HG03135 (cell line): ENCODE measurements around the gene DUSP9.
"Not testable (repeated sequence)": the region's sequence is repeated elsewhere in the genome, so short reads cannot be mapped to it uniquely, and the experiment has no call there.

Source experiments
- ATAC-seq: cut with Tn5 transposase; IDR thresholded peaks from one replicate; pipeline ENCODE4 v1.9.1; 2021; ENCODE audit warnings: mild to moderate bottlenecking, moderate library complexity; ENCODE audit not compliant: unreplicated experiment

Gene DUSP9

DNA sequence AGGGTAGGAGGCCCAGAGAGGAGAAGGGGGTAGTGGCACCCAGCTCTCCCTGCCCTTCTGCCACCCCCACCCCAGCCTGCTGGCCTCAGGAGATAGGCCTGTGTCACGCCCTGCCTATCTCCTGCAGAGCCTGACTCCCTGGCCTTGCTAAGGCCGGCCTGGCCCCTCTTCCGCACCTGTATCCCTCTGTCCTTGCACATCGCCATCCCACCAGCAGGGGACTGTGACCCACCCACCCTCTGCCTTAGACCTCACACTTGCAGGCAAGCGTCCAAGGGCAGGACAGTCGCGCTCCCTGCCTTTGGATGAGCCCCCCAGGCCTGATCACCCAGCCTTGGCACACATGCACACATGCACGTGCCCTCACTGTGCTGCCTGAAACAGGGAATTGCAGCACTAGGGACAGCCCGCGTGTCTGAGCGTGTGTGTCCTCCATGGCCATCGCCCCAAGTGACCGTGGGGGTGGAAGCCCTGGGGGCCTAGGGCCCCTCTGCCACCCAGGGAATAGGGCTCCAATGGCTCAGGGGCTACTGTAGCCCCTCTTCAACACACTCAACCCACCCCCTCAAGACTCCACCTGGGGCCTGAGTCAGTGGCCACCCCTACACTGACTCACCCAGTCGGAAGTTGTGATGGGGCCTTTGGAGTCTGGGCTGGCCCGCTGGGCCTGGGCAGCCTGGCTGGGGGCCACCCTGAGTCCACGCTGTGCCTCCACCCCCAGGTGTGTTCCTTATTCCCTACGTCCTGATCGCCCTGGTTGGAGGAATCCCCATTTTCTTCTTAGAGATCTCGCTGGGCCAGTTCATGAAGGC is 42.9 kb downstream of the DUSP9 start:
- ATAC-seq: no peak

DNA sequence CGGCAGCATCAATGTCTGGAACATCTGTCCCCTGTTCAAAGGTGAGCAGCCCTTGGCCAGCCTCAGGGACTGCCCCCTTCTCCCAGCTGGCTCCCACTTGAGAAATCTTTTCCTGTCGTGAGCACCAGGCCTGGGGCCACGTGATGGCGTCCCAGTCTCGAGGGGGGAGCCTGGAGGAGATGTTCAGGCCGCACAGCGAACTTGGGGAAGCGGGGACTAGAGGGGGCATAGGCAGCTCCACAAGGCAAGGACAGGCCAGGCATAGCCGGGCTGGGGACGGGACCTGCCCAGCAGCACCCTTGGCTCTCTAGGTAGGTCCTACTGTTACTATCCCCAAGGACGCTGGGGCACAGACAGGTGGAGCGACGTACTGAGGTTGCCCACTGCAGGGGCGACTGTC is 43.5 kb downstream of the DUSP9 start:
- ATAC-seq: no peak

DNA sequence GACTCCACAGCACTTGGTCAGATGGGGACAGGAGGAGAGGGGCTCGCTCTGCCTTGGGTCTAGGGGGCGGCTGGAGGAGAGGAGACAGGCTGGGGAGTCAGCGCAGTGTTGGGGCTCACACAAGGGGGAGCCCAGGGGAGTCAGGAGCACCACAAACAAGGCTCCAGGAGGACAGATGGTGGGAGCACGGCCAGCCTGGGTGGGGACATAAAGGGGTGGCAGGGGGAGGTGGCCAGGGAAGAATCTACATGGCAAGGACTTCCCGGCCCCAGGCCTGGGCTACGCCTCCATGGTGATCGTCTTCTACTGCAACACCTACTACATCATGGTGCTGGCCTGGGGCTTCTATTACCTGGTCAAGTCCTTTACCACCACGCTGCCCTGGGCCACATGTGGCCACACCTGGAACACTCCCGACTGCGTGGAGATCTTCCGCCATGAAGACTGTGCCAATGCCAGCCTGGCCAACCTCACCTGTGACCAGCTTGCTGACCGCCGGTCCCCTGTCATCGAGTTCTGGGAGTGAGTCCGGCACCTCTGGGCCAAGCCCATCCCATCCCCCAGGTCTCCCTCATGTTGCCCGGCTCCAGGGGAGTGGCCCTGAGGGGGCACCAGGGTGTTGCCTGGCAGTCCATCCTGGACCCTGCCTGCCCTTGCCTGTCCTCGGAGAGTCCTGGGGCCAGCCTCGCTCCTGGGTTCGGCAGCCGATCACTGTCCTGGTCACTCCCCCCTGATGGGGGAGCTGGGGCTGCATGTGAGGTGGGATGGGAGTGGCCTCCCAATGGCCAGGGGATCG is 44.2 kb downstream of the DUSP9 start:
- ATAC-seq: not testable (repeated sequence)

DNA sequence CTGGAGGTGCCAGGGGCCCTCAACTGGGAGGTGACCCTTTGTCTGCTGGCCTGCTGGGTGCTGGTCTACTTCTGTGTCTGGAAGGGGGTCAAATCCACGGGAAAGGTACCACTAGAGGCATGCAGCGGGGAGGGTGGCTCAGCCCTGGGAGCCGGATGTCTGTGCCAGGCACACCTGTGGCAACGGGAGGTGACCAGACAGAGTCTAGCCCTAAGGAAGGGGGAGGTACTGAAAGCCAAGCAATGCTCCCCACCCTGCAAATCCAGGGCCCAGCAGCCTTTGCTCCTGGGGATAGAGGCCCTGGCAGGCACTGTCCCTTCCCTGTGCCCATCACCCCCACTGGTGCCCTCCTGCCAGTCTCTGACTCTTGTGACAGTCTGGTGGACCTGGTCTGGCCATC is 45.0 kb downstream of the DUSP9 start:
- no peak for ATAC-seq

DNA sequence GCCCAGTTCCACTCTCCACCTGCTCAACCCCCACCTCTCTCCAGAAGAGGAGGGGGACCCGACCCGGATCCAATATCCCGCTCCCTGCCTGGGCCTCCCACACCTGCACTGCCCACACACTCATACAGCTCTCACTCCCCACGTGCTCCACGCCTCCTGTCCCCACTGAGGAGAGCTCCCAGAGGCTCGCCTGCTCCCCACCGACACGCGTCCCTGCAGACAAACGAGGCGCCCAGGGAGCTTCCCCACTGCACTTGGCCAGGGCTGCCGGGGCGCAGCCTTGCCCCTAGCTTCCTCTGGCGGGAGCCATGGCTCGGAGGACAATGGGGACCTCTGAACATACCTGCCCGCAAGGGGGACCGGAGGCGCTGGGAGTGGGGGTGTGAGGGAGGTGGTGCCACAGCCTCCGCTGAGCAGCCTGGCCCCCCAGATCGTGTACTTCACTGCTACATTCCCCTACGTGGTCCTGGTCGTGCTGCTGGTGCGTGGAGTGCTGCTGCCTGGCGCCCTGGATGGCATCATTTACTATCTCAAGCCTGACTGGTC is 45.7 kb downstream of the DUSP9 start:
- ATAC-seq: no peak

DNA sequence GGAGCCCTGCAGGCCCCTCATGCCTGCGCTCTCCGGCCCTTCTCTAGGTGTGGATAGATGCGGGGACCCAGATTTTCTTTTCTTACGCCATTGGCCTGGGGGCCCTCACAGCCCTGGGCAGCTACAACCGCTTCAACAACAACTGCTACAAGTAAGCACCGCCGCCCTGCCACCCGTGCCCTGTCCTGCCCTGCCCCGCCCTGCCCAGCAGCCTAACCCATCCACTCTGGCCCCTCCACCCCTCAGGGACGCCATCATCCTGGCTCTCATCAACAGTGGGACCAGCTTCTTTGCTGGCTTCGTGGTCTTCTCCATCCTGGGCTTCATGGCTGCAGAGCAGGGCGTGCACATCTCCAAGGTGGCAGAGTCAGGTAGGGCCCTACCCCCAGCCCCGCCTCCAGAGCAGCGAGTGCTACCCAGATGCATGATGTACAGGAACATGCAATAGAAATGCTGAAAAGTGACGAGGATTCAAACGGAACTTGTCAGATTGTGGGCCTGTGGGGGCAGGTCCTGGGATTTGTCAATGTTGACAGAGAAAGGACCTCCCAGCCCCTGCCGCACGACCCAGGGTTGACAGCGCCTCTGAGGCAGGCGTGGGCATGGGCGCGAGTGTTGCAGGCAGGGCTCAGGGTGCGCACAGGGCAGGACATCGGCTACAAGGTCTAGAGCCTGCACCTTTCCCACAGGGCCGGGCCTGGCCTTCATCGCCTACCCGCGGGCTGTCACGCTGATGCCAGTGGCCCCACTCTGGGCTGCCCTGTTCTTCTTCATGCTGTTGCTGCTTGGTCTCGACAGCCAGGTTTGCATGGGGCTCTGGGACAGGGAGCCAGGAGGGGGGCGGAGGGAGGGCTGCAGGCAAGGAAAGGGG is 46.4 kb downstream of the DUSP9 start:
- no peak for ATAC-seq

DNA sequence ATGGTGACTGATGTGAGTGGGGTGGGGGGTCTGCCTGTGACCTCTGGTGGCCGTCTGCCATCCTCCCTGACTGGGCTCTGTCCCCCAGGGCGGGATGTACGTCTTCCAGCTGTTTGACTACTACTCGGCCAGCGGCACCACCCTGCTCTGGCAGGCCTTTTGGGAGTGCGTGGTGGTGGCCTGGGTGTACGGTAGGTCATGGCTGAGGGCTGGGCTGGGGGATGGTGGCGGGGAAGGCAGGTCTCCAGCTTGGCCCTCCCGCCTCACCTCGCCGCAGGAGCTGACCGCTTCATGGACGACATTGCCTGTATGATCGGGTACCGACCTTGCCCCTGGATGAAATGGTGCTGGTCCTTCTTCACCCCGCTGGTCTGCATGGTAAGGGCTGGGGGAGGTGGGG is 47.3 kb downstream of the DUSP9 start:
- not testable (repeated sequence) for ATAC-seq

DNA sequence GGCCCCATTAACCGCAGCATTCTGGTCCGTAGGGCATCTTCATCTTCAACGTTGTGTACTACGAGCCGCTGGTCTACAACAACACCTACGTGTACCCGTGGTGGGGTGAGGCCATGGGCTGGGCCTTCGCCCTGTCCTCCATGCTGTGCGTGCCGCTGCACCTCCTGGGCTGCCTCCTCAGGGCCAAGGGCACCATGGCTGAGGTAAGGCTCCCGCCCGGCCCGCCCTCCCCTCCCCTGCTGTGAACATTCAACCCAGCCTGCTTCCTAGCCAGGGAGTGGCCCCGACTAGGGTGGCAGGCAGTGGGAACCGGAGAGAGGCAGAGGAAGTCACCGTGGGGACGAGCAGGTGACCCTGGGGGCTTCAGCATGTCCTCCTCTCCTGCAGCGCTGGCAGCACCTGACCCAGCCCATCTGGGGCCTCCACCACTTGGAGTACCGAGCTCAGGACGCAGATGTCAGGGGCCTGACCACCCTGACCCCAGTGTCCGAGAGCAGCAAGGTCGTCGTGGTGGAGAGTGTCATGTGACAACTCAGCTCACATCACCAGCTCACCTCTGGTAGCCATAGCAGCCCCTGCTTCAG is 47.8 kb downstream of the DUSP9 start:
- ATAC-seq: no peak

DNA sequence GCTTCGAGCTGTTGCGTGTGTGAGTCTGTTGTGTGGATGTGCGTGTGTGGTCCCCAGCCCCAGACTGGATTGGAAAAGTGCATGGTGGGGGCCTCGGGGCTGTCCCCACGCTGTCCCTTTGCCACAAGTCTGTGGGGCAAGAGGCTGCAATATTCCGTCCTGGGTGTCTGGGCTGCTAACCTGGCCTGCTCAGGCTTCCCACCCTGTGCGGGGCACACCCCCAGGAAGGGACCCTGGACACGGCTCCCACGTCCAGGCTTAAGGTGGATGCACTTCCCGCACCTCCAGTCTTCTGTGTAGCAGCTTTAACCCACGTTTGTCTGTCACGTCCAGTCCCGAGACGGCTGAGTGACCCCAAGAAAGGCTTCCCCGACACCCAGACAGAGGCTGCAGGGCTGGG is 49.1 kb downstream of the DUSP9 start:
- ATAC-seq: no peak

DNA sequence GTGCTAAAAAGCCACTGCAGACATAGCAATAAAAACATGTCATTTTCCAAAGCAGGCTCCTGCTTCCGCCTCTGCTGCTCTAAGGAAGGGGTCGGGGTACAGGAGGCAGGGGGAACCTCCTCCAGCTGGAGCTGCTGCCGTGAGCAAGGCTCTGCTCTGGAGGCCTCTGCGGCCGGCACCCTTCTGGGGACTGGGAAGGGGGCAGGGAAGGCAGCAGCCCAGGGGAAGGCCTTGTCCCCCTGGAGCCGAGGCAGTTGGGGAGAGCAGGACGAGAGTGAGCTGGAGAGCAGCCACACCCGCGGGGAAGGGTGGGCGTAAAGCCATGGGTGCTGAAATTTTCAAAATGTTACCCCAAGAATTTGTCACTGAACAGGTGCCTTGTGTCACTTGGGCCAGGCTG is 49.5 kb downstream of the DUSP9 start:
- not testable (repeated sequence) for ATAC-seq

DNA sequence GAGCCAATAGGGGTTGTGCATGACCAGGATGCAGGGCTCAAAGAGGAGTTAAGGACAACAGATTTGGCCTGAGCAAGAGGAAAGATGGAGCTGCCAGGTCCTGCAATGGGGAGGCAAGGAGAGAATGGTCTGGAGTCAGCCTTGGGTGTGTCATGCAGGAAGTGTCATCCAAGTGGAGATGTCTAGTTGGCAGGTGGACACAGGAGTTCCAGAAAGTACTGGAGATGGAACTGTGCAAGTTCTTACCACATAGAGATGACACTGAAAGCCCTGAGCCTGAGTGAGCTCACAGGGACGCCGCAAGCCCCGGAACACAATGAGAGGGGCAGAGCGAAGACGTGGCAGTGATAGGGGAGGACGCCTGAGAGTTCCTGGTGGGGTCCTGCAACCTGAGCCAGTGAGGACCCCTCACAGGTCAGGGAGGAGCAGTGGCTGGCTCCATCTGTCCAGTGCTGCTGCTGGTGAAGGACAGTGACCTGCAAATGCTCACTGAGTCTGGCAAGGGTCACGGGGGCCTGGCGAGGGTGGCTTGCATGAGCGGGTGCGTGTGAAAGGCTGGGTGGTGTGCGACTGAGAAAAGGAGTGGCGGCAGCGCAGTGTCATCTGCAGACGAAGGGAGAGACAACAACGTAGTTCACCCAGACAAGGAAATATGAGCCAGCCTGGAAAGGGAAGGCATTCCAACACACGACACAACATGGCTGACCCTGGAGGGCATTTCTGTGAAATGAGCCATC is 50.2 kb downstream of the DUSP9 start:
- ATAC-seq: not testable (repeated sequence)

DNA sequence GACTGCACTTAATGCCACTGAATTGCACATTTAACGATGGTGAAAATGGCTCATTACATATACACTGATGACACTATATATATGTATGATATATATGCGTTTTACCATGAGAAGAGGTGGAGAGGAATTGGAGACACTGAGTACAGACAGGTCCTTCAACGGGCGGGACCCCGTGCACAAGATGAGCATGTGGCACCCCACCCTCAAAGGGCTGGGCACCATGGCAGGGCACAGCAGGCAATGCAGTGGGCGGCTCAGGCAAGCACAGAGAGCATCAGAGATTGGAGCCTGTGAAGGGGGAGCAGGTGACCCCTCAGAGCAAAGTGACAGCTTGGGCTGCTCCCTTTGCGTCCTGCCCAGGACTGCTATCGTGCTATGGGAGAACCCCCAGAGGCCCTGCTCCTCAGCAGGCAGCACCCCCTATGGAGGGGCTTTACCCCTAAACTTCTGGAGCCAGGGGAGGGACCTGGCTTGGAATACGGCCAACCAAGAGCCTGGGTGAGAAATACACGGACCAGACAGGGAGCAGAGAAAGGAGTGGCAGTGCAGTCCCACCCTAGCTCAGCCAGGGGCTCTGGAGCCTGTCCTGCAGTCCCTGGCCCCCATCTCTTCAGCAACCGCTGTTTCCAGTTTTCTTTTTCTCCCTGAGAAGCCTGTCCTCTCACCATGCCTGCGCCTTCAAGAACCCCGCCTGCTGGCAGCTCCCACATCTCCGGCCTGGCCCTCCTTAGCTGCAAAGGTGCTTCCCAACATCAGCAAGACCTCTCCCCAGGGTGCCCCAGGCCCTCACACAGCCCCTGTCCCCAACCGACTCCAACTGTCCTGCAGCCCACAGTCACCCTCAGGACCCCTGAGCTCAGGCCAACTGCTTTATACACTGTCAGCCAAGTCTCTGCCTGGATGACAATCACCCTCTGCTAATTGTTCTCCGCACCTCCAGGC is 51.2 kb downstream of the DUSP9 start:
- no peak for ATAC-seq

DNA sequence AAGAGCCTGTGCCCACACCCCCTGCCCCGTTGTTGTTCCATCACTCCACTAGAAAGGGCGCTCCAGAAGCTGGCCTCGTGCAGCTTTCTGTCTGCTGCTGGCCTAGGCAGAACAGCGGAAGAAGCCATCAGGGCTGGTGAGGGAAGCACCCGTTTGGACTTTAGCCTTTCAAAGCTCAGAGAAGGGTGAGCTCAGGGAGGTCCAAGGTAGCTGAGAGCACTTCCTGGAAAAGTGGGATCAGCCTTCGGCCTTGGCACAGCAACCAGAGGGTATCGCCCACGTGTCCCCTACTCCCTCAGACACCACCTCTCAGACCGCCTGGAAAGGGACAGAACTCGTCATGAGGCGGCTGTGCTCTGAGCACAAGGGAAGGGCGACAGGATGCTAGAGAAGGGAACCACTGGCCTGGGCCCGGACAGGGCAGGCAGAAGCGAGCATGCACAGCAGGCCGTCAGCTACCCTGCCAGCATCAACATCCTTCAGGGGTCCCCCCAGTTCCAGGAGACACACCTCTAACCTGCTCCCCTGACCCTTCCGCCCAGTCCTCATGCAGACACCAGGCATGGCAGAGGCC is 52.3 kb downstream of the DUSP9 start:
- ATAC-seq: not testable (repeated sequence)

DNA sequence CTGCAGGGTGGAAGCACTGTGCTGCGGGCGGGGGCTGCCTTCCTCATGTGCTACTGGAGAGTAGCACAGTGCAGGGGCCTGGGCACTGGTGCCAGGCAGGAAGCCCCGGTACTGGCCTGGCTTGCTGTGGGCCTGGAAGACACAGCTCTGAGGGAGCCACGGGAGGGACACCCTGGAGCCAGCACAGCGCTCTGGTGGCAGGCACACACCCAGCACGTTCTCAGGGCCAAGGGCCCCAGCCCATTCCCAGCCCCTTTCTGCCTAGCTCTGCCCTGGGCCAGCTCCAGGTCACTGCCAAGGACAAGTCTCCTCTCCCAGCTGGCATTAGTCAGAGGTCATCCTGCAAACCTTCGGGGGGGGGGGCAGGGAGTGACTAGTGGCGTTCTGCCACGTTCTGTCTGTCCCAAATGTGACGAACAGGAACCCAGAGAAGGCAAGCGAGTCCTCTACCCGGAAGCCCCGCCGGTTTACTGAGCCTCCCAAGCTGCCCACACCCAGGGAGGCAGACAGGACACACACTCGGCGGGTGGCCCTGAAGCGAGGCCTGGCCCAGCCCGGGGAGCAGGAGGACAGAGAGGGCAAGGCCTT is 52.9 kb downstream of the DUSP9 start:
- not testable (repeated sequence) for ATAC-seq

DNA sequence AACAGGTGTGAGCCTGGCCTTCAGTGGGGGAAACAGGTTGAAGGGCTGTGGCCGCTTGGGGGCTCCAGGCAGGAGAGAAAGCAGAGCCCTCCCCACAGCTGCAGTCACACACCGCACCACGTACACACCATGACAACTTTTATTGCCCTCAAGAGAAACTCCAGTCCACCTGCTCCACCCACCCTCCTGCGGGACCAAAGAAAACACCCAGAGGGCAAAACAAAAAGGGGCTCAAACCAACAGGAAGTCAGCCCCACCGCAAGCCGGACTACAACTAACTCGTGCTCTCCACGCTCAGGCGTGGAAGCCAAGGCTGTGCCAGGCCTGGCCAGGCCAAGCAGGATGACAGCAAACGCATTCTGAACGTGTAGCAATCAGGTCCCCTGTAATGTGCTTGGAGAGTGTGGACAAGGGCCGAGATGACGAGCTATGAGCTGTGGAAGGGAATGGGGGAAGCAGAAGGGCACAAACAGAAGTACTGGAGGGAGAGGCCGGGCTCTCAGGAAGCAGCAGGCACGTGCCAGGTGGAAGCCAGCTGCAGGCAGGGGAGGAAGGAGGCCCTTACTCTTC is 53.5 kb downstream of the DUSP9 start:
- ATAC-seq: no peak
